NCI-H1694 treated with DMSO at 0.1 percent for 48 hours (cell line): ENCODE data around the gene ZNF462.
"Not testable (repeated sequence)": the region's sequence is repeated elsewhere in the genome, so short reads cannot be mapped to it uniquely, and the experiment has no call there.

ENCODE experiments used
- DNase-seq: peaks from one replicate; lab custom pipeline; 2025; lab: John Stamatoyannopoulos, UW

Gene ZNF462

GRCh38 chr9:106889061-106889590, 26.2 kb downstream of the ZNF462 start:
- DNase-seq: no peak

- no peak for DNase-seq
Observed at GRCh38 chr9:106890608-106891007, 27.6 kb downstream of the ZNF462 start.

GRCh38 chr9:106891286-106891685, 28.3 kb downstream of the ZNF462 start:
- DNase-seq: no peak

- no peak for DNase-seq
Observed at GRCh38 chr9:106892632-106893031, 29.7 kb downstream of the ZNF462 start.

- no peak for DNase-seq
Observed at GRCh38 chr9:106893088-106893487, 30.1 kb downstream of the ZNF462 start.

GRCh38 chr9:106896695-106897094, 33.7 kb downstream of the ZNF462 start:
- no peak for DNase-seq

- DNase-seq: no peak
Observed at GRCh38 chr9:106897236-106897635, 34.3 kb downstream of the ZNF462 start.

GRCh38 chr9:106897751-106898150, 34.8 kb downstream of the ZNF462 start:
- no peak for DNase-seq

- DNase-seq: not testable (repeated sequence)
Observed at GRCh38 chr9:106900523-106900922, 37.6 kb downstream of the ZNF462 start.

- DNase-seq: no peak
Observed at GRCh38 chr9:106906129-106906528, 43.2 kb downstream of the ZNF462 start.

- DNase-seq: no peak
Observed at GRCh38 chr9:106911951-106912350, 49.0 kb downstream of the ZNF462 start.

GRCh38 chr9:106913276-106913675, 50.3 kb downstream of the ZNF462 start:
- no peak for DNase-seq

- no peak for DNase-seq
Observed at GRCh38 chr9:106915851-106916250, 52.9 kb downstream of the ZNF462 start.

- no peak for DNase-seq
Observed at GRCh38 chr9:106916466-106917235, 53.7 kb downstream of the ZNF462 start.

GRCh38 chr9:106918825-106919509, 56.0 kb downstream of the ZNF462 start:
- DNase-seq: no peak

GRCh38 chr9:106920091-106920490, 57.1 kb downstream of the ZNF462 start:
- DNase-seq: no peak

- DNase-seq: no peak
Observed at GRCh38 chr9:106920701-106921283, 57.8 kb downstream of the ZNF462 start.

GRCh38 chr9:106921341-106921899, 58.5 kb downstream of the ZNF462 start:
- DNase-seq: no peak

GRCh38 chr9:106922026-106922425, 59.1 kb downstream of the ZNF462 start:
- DNase-seq: no peak

- no peak for DNase-seq
Observed at GRCh38 chr9:106925392-106925791, 62.4 kb downstream of the ZNF462 start.

- DNase-seq: no peak
Observed at GRCh38 chr9:106927916-106928315, 65.0 kb downstream of the ZNF462 start.

- no peak for DNase-seq
Observed at GRCh38 chr9:106928350-106928749, 65.4 kb downstream of the ZNF462 start.
